ENCODE data around the gene SLAIN2.
A peak's percentile ranks its signal among the peaks of the same experiment; 100 is the strongest.
"Not testable (repeated sequence)": the region's sequence is repeated elsewhere in the genome, so short reads cannot be mapped to it uniquely, and the experiment has no call there.

SLAIN2 gene

GRCh38 chr4:48340965-48341775 is at the start of gene SLAIN2:
SLAIN2 (plus strand) TSS chr4:48341529; CDS start chr4:48341740, 211 bp downstream.
- DNase-seq = peak; percentile 99

GRCh38 chr4:48292218-48292790 is 49.0 kb upstream of the SLAIN2 start:
- not testable (repeated sequence) for DNase-seq

- DNase-seq = no peak
Measured at GRCh38 chr4:48295116-48295515, 46.2 kb upstream of the SLAIN2 start.

- no peak for DNase-seq
Measured at GRCh38 chr4:48296365-48296764, 45.0 kb upstream of the SLAIN2 start.

GRCh38 chr4:48297256-48297846 is 44.0 kb upstream of the SLAIN2 start:
- no peak for DNase-seq

- DNase-seq = no peak
Measured at GRCh38 chr4:48299560-48299959, 41.8 kb upstream of the SLAIN2 start.

- DNase-seq = no peak
Measured at GRCh38 chr4:48300004-48300403, 41.3 kb upstream of the SLAIN2 start.

GRCh38 chr4:48305508-48305907 is 35.8 kb upstream of the SLAIN2 start:
- no peak for DNase-seq

- DNase-seq = no peak
Measured at GRCh38 chr4:48307528-48307927, 33.8 kb upstream of the SLAIN2 start.

GRCh38 chr4:48308901-48309300 is 32.4 kb upstream of the SLAIN2 start:
- DNase-seq = no peak

- DNase-seq = no peak
Measured at GRCh38 chr4:48311896-48312295, 29.4 kb upstream of the SLAIN2 start.

GRCh38 chr4:48314746-48315145 is 26.6 kb upstream of the SLAIN2 start:
- DNase-seq = not testable (repeated sequence)

GRCh38 chr4:48315728-48316630 is 25.4 kb upstream of the SLAIN2 start:
- peak; percentile 41 for DNase-seq

- no peak for DNase-seq
Measured at GRCh38 chr4:48321312-48321711, 20.0 kb upstream of the SLAIN2 start.

- DNase-seq = no peak
Measured at GRCh38 chr4:48322063-48322462, 19.3 kb upstream of the SLAIN2 start.

GRCh38 chr4:48324281-48324680 is 17.0 kb upstream of the SLAIN2 start:
- DNase-seq = no peak

GRCh38 chr4:48329193-48329592 is 12.1 kb upstream of the SLAIN2 start:
- DNase-seq = no peak

- DNase-seq = no peak
Measured at GRCh38 chr4:48329976-48330375, 11.4 kb upstream of the SLAIN2 start.

GRCh38 chr4:48331577-48332330 is 9.6 kb upstream of the SLAIN2 start:
- DNase-seq = no peak

GRCh38 chr4:48332661-48333060 is 8.7 kb upstream of the SLAIN2 start:
- DNase-seq = no peak

- no peak for DNase-seq
Measured at GRCh38 chr4:48333587-48333986, 7.7 kb upstream of the SLAIN2 start.

- DNase-seq = no peak
Measured at GRCh38 chr4:48334236-48334635, 7.1 kb upstream of the SLAIN2 start.
